HG02852 (cell line): ENCODE measurements around the gene MAN2A2.
A peak's percentile ranks its signal among the peaks of the same experiment; 100 is the strongest.

Source experiments
- ATAC-seq: cut with Tn5 transposase; IDR thresholded peaks from one replicate; pipeline ENCODE4 v1.9.1; 2021; ENCODE audit warnings: mild to moderate bottlenecking, moderate library complexity; ENCODE audit not compliant: unreplicated experiment

The MAN2A2 gene

GRCh38 chr15:90938261-90938660, 35.2 kb downstream of the MAN2A2 start:
- no peak for ATAC-seq

GRCh38 chr15:90939756-90940155, 36.7 kb downstream of the MAN2A2 start:
- ATAC-seq, result no peak

- no peak for ATAC-seq
Measured at GRCh38 chr15:90941038-90941437, 37.9 kb downstream of the MAN2A2 start.

- no peak for ATAC-seq
Measured at GRCh38 chr15:90942354-90943120, 39.4 kb downstream of the MAN2A2 start.

- ATAC-seq, result no peak
Measured at GRCh38 chr15:90945091-90945490, 42.0 kb downstream of the MAN2A2 start.

DNA sequence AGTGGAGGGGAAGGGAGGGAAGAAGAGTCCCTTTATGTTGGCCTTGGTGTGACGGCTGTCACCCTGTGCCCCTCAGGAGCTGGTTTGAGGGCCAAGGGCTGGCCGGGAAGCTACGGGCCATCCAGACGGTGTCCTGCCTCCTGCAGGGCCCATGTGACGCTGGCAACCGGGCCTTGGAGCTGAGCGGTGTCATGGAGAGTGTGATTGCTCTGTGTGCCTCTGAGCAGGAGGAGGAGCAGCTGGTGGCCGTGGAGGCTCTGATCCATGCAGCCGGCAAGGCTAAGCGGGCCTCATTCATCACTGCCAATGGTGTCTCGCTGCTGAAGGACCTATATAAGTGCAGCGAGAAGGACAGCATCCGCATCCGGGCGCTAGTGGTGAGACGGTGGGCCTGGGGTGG, 43.4 kb downstream of the MAN2A2 start:
- no peak for ATAC-seq

DNA sequence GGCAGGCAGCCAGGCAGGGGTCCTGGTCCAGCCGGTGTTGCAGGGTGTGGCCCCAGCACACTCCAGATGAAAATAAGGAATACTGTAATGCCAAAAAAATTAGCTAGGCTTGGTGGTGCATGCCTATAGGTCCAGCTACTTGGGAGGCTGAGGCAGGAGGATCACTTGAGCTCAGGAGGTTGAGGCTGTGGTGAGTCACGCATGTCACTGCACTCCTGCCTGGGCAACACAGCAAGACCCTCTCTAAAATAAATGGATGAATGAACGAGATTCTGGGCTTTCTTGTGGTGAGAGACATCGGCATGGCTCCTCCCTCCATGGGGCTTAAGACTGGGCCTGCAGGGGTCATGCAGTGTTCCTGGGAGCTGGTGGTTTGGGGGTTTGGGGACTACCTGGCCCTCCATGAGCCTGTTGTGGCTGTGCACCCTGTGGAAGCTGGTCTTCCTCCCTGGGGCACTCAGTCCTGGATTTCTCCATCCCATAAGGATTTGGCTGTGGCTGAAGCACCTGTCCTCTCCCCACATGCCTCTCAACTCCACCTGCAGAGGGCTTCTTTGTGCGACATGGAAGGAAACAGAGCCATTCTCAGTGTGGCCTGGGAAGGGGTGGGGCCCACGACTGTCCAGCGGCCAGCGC, 44.0 kb downstream of the MAN2A2 start:
- no peak for ATAC-seq

GRCh38 chr15:90947577-90948357, 44.7 kb downstream of the MAN2A2 start:
- no peak for ATAC-seq

GRCh38 chr15:90948506-90948905, 45.4 kb downstream of the MAN2A2 start:
- no peak for ATAC-seq

DNA sequence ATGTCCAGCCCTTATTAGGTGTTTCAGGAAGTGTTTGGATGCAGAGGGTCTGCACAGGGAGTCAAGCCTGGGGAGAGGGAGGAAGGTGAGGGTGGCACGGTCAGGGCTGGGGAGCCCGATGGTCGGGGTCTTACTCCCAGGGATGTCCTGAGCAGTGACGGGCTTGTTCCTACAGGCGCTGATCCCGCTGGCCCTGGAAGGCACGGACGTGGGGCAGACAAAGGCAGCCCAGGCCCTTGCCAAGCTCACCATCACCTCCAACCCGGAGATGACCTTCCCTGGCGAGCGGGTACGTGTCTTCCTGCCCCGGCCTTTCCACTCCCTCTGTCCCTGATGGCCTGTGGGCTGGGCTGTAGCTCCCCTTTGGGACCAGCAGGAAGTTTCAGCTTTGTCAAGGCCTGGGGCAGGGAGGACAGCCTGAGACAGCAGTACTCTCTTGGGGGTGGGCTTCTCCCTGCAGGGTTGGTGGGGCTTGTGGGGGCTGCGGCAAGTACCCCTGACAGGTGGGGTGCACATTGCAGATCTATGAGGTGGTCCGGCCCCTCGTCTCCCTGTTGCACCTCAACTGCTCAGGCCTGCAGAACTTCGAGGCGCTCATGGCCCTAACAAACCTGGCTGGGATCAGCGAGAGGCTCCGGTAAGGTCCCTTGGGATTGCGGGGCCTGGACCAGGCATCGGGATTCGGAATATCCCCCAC, 47.0 kb downstream of the MAN2A2 start:
- ATAC-seq, result no peak

DNA sequence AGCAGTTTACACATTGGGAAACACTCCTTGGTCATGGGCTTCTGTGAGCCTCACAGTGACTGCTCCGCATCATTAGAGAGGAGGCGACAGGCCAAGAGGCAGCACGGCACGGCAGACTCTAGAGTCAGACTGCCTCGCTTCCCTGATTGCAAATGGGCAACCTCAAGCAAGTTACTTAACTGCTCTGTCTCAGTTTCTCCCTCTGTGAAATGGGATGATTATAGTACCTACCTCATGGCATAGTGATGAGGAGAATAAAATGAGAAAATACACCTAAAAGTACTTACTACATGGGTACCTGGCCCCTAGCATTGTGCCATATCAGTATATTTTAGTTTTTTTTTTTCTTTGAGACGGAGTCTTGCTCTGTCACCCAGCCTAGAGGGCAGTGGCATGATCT, 47.6 kb downstream of the MAN2A2 start:
- no peak for ATAC-seq

GRCh38 chr15:90952901-90953677, 50.0 kb downstream of the MAN2A2 start:
- ATAC-seq, result no peak

DNA sequence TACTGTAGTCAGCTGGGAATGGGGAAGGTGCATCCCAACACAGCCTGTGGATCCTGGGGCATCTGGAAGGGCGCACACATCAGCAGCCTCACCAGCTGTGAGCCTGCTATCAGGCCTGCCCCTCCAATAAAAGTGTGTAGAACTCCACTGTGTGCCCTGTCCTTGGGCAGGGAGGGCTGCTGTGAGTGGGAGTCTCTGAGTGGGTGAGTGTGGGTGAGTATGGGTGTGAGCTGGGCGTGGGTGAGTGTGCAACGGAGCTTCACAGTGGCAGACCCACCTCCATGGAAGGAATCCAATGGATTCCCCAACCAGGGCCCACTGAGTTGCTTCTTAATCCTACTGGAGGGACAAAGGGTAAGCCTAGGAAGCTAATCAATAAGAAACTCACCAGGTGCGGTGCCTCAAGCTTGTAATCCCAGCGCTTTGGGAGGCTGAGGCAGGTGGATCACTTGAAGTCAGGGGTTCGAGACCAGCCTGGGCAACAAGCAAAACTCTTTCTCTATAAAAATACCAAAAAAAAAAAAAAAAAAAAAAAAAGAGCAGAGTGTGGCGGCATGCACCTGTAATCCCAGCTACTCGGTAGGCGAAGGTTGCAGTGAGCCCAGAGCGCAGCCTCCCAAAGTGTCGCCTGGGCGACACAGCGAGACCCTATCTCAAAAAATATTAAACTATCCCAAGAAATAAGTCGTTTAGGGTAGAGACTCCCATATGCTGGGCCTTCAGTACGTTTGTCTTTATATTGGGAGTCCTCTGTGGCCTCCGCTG, 51.0 kb downstream of the MAN2A2 start:
- no peak for ATAC-seq

- ATAC-seq, result peak; percentile 92
Measured at GRCh38 chr15:90954712-90955623, 51.9 kb downstream of the MAN2A2 start, which contains the start of gene RCCD1. TSS of gene RCCD1 (plus strand) at chr15:90954884. CDS start at chr15:90956735, 1,851 bp downstream.

DNA sequence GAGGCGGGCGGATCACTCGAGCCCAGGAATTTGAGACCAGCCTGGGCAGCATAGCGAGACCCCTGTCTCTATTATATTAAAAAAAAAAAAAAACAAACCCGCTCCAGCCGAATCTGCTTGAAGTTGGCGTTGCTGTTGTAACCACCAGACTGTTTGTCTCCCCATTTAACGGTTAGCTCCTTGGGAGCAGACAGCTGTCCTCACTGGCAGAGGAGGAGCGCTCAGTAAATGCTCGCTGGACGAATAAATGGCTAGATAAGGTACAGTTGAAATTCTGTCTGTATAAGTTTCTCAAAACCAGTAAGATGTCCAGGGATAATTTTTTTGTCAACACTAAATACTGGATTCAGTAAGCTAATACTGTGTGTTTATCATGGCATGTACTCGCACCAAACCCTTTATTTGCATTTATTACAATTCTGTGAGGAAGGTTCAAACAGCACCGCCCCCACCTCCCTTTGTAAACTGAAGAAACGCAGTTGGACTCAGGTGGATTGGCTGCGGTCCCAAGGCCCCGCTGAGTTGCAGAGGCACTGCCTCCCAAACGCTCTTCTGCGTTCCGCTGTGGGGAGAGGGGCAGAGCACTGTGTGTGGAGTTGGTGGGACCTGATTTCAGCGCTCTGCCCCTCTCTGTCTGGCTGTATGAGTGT, 52.6 kb downstream of the MAN2A2 start:
- no peak for ATAC-seq

GRCh38 chr15:90956274-90957030, 53.4 kb downstream of the MAN2A2 start:
- ATAC-seq, result no peak

DNA sequence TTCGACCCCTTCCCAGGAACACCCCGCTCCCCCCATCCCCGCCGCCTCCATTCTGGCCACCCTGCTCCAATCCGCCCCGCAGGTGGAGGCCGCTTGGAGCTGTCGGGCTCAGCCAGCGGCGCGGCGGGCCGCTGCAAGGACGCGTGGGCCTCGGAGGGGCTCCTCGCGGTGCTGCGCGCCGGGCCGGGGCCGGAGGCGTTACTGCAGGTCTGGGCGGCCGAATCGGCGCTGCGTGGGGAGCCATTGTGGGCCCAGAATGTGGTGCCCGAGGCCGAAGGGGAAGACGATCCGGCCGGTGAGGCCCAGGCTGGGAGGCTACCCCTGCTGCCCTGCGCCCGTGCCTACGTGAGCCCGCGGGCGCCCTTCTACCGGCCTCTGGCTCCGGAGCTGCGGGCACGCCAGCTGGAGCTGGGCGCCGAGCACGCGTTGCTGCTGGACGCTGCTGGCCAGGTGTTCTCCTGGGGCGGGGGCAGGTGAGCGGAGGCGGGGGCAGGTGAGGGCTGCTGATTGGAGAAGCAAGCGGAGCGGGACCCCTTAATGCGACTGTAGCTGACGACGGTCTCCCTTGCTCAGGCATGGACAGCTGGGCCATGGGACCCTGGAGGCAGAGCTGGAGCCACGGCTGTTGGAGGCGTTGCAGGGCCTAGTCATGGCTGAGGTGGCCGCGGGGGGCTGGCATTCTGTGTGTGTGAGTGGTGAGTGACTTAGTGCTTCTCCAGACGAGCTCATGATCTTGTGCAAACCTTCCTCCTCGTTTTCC, 54.1 kb downstream of the MAN2A2 start:
- no peak for ATAC-seq
